GM12892 (cell line): Measurements from ENCODE around the gene EXOC4.

Experiments used
- DNase-seq: peaks from one replicate; pipeline ENCODE4 v3.0.0; 2011; ENCODE audit not compliant: insufficient read length
- FAIRE-seq: peaks from 2 replicates; lab custom pipeline; 2011; peaks lifted over from hg19 to GRCh38; lab: Jason Lieb, UNC
- POLR2A ChIP-seq: IDR thresholded peaks from 2 replicates; pipeline ENCODE4 v1.6.1; 2011; ENCODE audit warnings: low read depth, low read length, control low read depth
- POLR2AphosphoS5 ChIP-seq: IDR thresholded peaks from 2 replicates; pipeline ENCODE4 v1.6.1; 2011; ENCODE audit warnings: low read depth, low read length, control low read depth
- TAF1 ChIP-seq: IDR thresholded peaks from 2 replicates; pipeline ENCODE4 v1.6.1; 2011; ENCODE audit warnings: low read depth, mild to moderate bottlenecking, control low read depth, low read length, borderline replicate concordance

The EXOC4 gene

DNA sequence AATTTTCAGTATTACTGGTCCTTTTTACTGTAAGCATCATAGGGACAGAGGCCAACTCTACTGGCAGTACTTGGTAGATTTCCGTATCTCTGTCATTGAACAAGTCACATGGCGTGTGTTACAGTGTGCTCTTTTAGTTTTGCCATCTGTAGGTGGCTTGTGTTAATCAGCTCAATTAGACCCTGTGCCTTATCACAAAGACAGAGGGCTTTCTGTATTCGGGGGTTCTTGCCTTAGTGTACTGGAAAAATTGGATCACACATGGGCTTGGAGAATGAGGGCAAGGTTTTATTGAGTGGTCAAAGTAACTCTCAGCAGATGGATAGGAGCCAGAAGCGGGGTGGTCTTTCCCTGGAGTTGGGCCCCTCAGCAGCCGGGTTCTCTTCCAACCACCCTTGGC lies 853.0 kb downstream of the EXOC4 start:
- TF ChIP-seq POLR2AphosphoS5 (no peak), TAF1 (no peak), POLR2A (no peak)
- no peak for FAIRE-seq
- no peak for DNase-seq

DNA sequence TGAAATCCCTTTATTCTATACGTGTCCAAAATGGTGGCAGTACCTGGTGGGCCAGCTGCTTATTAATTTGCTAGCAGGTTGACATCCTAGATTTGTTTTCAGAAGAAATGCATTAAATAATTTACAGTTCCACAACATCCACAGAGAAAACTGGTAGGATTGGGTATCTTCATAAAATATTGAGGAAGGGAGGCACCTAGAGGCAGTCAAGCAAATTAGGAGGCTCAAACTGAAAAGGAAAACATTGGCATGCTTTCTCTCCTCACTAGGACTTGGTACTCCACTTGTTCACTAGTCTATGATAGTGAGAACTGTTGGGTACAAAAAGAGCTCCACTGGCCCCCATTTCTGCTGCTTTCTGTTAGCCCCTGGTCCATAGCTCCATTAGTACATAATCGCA lies 855.9 kb downstream of the EXOC4 start:
- no peak for FAIRE-seq
- DNase-seq: no peak
- TF ChIP-seq POLR2AphosphoS5: no peak
- no peak for TF ChIP-seq TAF1
- no peak for TF ChIP-seq POLR2A

DNA sequence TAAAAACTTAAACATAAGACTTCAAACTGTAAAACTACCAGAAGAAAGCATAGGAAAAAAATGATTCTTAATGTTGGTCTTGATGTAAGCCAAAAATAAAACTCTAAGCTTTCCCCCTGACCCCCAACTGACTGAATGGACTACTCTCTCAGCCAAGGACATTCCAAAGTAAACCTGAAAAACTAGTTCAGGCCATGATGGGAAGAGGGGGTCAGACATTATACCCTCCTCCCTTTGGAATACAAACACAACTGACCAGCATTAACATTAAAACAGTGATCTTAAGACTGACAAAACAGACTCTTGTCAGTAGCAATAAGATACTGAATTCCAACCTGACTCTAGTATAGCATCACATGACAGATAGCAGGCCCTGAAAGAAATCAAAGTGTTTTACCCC lies 860.8 kb downstream of the EXOC4 start:
- no peak for FAIRE-seq
- no peak for TF ChIP-seq POLR2A
- TF ChIP-seq POLR2AphosphoS5: no peak
- no peak for TF ChIP-seq TAF1
- DNase-seq: no peak

DNA sequence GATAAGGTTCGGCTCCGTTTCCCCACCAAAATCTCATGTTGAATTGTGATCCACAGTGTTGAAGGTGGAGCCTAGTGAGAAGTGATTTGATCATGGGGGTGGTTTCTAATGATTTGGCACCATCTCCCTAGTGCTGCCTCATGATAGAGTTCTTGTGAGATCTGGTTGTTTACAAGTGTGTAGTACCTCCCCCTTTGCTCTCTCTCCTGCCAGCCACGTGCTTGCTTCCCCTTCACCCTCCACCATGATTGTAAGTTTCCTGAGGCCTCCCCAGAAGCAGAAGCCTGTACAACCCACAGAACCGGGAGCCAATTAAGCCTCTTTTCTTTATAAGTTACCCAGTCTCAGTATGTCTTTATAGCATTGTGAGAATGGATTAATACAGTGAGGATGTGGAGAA lies 862.1 kb downstream of the EXOC4 start:
- no peak for TF ChIP-seq POLR2AphosphoS5
- TF ChIP-seq POLR2A: no peak
- DNase-seq (no peak), FAIRE-seq (no peak)
